Endometrium (tissue), 2 donors: ENCODE results near the gene GJB6.
"Not testable (repeated sequence)": the region's sequence is repeated elsewhere in the genome, so short reads cannot be mapped to it uniquely, and the experiment has no call there.

Experiments
- FAIRE-seq: peaks from 2 replicates; lab custom pipeline; 2012; peaks lifted over from hg19 to GRCh38; lab: Jason Lieb, UNC
- donor health status: control.
- donor health status: control.

GJB6 gene

DNA sequence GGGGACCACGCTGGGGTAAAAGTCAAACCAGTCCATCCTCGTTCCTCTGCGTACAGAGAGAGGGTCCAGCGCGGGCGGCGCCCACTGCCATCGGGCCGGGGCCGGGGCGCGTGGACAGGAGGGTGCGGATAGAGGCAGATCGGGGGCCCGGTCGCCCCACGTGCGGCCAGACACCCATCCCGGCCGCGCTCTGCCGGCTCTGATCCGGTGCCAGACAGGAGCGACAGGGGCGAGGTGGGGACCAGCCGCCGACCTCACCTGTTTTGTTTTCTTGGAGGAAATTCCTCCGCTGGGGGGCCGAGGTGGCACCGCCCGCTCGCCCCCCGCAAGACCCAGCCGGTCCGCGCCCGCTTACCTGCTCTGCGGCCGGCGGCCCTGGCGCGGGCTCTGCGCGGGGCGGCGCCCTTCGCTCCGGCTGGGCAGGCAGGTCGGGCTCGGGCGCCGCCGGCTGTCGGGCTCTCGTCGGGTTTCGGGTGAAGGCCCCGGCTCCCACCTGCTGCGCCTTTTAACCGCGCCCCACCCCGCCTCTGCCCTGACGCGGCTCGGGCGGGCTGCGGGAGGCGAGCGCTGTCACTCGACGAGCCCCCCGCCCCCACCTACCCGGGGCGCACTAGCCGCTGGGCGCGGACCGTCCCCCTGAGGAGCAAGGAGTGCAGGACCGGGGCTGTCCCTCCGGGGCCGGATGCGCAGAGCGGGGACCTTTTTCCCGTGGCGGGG is at the start of gene GJB6:
TSS of gene GJB6 (minus strand) at position 481 of the 717 bp plus-strand sequence. CDS start 8,839 bp downstream, outside the sequence.
- no peak for FAIRE-seq

- not testable (repeated sequence) for FAIRE-seq
These were observed 44.8 kb upstream of the GJB6 start for GRCh38 chr13:20276901-20277300.

DNA sequence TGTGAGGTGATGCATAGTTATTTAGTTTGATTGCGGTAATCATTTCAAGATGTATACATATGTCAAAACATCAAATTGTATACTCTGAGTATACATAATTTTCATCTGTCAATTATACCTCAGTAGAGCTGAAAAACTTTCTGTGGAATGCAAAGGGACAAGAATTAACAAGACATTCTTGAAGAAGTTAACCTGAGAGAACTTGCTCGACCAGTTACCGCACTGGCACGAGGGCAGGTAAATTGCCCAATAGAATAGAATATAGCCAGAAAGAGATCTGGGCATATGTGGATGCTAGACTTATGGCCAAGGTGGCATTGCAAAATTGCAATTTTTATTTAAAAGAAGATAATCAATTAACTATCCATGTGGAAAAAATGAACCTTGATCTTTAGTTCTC is 42.3 kb upstream of the GJB6 start:
- no peak for FAIRE-seq

- no peak for FAIRE-seq
These were observed 40.6 kb upstream of the GJB6 start for GRCh38 chr13:20272588-20273171.

DNA sequence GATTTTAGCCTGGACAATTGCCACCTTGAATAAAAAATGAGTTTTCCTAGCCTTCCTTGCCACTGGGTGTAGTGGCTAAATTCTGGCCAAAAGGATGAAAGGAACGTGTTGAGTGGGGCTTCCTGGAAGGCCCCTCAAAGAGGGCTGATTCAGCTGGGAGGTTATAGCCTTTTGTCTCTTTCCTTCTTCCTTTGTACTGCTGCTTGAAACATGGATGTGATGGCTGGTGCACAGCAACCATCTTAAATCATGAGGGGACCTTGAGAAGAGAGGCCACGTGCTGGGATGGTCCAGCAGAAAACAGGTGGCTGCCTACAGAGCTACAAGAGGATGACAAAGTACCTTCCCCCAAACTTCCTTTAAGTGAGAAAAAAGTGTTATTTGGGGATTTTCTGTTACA is 40.0 kb upstream of the GJB6 start:
- FAIRE-seq = no peak

- FAIRE-seq = no peak
These were observed 39.3 kb upstream of the GJB6 start for GRCh38 chr13:20271441-20271840.

DNA sequence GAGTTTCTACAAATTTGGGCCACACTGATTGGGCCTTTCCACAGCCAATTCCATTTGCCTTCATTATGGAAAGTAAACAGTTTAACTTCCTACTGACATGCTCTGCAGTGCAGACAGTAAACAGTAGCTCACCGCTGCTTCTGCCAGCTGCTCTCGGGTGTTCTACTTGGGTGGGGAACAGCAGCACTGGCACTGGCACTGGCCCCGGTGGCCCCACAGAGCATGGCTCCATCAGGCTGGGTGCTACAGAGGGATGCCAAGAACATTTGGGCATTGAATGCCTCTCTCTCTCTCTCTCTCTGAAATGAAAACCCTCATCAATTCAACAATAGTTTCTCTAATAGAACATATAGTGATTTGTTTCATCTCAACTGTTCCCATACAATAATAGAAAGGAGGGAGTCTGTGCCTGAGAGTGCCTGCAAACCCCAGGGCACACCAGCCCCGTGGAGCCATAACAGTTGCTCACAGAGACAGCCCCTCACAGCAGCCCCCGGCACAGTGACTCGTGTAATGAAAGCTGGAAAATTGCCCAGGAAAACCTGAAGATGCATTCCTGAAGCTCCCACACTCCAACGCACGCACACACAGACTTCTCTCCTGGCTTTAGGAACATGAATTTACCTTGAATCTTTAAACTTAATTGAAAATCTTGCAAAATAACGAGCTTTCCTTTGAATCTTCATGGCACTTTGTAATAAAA is 38.2 kb upstream of the GJB6 start:
- no peak for FAIRE-seq

DNA sequence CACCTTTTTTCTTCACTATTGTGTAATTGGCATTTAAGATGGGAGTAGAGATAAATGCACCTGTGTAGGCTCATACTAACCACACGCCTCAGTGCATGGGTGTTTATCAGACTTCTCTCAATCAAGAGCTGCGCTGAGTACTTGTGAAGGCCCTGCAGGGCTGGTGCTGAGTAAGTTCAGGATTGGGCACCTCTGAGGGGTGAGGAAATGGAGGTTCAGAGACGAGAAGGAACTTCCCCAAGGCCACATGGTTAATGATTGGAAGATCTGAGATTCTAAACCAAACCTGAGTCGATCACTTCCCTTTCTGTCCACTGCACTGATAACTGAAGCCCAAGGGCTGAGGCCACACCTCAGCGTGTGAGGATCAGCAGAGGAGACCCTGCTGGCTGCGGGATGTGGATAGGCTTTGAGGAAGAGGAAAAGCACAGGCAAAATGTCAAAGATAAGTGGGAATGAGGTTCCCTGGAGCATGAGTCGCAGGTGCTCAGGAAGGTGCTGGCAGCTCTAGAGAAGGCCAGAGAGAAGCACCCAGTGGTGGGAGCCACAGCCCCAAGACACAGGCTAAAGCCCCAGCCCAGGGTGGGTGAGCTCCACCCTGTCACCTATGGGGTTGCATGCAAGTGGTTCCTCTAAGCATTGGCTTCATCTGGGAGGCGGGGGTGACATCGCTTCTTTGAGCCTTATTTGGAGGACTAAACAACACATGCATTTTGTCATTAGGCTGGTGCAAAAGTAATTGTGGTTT is 32.3 kb upstream of the GJB6 start:
- FAIRE-seq = no peak

DNA sequence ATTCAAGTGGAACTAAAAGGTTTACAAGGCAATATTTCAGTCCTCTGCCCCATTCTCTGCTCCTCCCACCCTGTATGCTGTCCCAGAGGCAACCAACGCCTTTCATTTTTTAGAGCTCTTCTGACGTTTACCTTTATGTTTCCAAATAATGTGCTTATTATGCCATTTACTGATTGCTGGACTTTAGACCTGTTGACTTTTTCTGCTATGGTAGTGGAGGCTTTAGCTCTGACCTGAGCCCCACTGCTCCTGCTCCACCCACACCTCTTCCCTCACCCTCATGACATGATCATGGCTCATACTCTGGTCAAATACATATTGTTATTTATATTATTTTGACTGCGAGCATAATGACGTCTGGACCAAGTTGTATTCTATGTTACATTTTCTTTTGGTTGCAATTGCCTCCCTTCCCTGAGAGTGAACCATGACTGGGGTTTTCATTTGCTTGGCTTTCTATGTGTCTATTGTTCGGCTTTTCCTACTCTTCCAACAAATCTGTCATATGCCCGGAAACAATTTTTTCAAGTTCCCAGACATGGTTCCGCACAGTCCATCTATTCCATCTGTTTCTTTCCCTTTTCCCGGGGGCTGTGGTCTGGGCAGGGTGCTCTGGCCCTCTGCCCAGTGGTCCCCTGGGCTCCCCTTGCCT is 31.4 kb upstream of the GJB6 start:
- no peak for FAIRE-seq

DNA sequence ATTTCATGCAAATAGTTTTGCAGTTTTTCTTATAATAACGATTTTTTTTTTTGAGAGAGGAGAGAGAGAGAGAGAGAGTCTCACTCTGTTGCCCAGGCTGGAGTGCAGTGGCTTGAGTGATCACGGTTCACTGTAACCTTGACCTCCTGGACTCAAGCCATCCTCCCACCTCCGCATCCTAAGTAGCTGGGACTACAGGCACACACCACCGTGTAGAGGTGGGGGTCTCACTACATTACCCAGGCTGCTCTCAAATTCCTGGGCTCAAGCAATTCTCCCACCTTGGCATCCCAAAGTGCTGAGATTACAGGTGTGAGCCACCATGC is 26.8 kb upstream of the GJB6 start:
- FAIRE-seq = no peak

DNA sequence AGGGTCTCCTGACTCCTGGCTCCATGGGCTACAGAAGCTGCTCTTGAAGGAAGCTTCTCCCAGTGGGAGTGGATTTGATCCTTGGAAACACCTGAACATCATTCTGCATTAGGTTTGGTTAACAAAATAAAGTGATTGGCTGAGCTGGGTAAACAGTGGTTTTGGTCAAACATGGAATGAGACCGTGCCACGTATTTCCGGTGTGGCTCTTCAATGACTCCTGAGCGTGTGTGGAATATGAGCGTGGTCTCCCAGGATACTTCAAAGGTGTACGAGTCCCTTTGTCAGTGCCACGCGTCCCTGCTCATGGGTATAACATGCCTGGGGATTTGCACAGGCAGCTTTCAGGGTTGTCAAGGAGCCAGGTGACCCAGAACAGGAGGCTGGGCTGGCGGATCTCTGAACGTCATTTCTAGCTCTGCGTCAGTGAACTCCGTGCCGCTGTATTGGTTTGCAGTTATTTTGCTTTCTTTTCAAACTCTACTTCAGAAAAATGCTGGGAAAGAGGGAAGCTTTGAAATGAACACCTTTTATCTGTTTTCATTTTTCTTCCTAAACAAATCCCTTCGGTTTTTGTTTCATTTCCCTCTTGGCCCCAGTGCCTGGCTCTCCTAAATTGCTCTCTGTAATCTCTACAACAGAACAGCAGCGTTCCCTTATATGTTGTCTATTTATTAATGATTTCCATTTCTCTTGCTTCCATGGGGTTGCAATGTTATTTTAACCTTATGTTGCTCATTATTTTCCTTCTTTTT is 26.3 kb upstream of the GJB6 start:
- no peak for FAIRE-seq

GRCh38 chr13:20254076-20254475 is 22.0 kb upstream of the GJB6 start:
- FAIRE-seq = no peak

- no peak for FAIRE-seq
These were observed 17.8 kb upstream of the GJB6 start for GRCh38 chr13:20249913-20250312.

DNA sequence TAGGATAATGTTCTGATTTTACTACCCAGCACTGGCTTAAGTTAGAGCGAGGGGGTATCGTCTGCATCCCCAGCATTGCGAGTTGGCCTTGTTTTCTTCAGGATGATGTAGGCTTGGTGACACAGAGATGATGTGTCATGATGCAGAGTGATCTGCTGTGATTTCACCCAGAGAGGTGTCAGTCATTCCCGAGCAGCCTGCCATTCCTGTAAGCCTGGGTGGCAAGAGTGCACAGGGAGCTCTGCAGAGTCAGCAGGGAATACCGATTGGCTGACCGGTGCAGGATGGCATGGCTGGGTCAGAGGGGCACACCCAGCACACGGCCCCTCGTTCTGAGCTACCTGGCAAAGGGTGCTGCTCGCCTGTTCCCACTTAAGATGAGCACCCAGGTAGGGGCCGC is 15.8 kb upstream of the GJB6 start:
- no peak for FAIRE-seq

DNA sequence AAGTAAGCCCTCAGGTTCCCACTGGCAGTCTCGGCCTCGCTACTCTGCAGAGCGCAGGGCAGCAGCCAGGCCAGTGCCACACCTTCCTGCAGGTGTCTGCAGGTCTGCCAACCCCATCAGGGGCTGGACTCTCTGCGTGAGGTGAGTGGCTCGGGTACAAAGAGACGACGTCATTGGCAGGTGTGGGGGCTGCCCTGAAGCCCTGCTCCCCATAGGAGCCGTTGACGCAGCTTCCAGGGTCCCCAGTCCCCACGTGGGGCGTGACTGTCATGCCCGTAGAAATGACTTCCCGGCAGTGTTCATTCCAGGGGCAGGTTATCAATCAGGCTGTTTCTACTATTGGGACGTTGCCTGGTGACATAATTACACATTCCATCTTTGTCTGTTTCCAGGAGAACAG is 15.3 kb upstream of the GJB6 start:
- no peak for FAIRE-seq

- no peak for FAIRE-seq
These were observed 9.5 kb upstream of the GJB6 start for GRCh38 chr13:20241593-20241992.

- no peak for FAIRE-seq
These were observed 7.6 kb upstream of the GJB6 start for GRCh38 chr13:20239748-20240147.

DNA sequence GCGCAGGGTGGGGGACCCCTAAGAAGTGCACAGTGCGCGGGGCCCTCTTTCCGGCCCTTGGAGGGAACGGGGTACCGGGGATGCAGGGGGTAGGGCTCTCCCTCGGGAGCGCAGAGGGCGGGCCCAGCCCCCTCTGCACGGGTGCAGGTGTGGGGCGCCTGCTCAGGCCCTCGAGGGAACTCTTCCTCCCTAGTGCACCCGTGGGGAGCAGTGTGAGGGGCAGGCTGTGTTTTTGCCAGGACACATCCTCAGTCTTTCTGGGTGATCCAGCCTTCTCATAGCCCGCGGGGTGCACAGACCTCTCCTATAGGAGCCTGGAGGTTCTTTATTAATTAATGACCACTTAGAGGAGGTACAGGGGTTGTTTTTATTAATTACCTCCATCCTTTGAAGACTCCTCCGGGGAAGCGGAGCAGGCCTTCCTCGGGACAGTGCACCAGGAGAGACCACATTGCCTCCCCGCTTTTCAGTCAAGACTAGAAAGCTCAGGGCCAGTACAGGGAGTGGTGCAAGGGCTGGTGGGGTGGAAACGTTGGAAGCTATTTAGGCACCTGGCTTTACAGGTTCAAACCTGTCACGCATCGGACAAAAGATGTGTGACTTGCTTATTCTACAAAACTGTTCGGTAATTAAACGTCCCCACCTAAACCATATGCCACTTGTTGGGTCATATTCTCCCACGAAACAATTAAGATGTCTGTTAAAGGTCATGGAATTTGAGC is 598 bp upstream of the GJB6 start:
- FAIRE-seq = no peak

- no peak for FAIRE-seq
These were observed 943 bp downstream of the GJB6 start for GRCh38 chr13:20230913-20231838.

GRCh38 chr13:20227730-20228129 is 4.4 kb downstream of the GJB6 start:
- no peak for FAIRE-seq
